ENCODE data around the gene RWDD4. TPM values are rescaled to one million over a fixed set of nuclear protein-coding genes. Genes with fewer than 3 reads are reported as not detected.
A peak's percentile ranks its signal among the peaks of the same experiment; 100 is the strongest.

Gene RWDD4
- total RNA-seq, 1 experiment from 2014 or later = 20.5 TPM

DNA sequence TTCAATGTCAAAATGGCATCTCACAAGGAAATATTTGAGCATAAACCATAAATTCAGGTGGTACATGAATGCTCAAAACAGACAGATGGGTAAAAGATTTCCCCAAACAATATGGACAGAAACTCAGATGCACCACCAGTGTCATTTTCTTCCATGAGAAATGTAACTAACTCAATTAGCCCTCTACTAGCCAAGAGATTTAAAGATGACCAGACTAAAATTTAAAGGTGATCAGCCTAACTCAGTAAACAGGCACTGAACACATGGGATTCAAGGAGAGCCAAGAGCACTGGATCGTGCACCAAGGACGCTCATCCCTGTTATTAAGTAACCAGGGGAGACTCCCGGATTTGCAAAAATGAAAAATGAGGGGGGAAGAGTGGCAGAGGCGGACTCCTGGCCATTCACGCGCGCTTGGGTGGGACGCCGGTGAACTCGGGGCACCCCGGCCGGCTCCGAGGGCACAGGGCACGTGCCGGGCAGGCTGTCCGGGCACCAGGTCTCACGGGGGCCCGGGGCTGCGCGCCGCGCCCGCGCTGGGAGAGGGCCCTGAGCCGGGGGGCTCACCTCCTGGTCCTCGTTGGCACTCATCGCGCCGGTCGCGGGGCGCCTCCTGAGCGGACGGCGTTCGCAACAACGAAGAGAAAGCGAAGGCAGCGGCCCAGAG lies 490 bp downstream of the RWDD4 start:
- peak; percentile 84 for DNase-seq
- Histone ChIP-seq H3K4me3 (ENCODE audit: insufficient read depth, low read depth, low read length) (peak overlapping the region; percentile 72), H3K36me3 (replicated peaks; ENCODE audit: control insufficient read depth, insufficient read depth, low read length) (no peaks in the 10 kb centered on the region), H3K27me3 (ENCODE audit: control insufficient read depth, insufficient read depth, low read length) (no peaks in the 10 kb centered on the region)

- Histone ChIP-seq H3K27me3 (ENCODE audit: control insufficient read depth, insufficient read depth, low read length) (no peaks in the 10 kb centered on the region), H3K4me3 (ENCODE audit: insufficient read depth, low read depth, low read length) (no peak overlapping the region), H3K36me3 (replicated peaks; ENCODE audit: control insufficient read depth, insufficient read depth, low read length) (no peaks in the 10 kb centered on the region)
- no peak for DNase-seq
Observed at GRCh38 chr4:183657564-183657963, 1.4 kb downstream of the RWDD4 start.

DNA sequence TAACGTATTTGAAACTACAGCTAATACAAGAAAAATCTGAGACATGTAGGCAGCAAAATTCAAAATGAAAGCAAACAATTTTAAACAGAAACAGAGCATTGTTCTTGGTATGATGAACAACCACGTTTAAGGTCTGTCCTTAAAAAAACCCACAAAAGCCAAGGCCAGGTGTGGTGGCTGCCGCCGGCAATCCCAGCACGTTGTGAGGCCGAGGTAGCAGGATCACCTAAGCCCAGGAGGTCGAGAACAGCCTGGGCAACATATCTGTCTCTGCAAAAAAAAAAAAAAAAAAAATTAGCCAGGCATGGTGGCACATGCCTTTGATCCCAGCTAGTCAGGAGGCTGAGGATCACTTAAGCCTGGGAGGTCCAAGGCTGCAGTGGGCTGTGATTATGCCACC lies 13.7 kb downstream of the RWDD4 start:
- Histone ChIP-seq H3K27me3 (ENCODE audit: control insufficient read depth, insufficient read depth, low read length) (no peaks in the 10 kb centered on the region), H3K4me3 (ENCODE audit: insufficient read depth, low read depth, low read length) (no peak overlapping the region), H3K36me3 (replicated peaks; ENCODE audit: control insufficient read depth, insufficient read depth, low read length) (peaks cover 3% of the 10 kb centered on the region)
- DNase-seq = no peak

GRCh38 chr4:183639291-183639690 lies 19.7 kb downstream of the RWDD4 start:
- no peaks in the 10 kb centered on the region for H3K27me3 ChIP-seq (ENCODE audit: control insufficient read depth, insufficient read depth, low read length)
- H3K4me3 ChIP-seq (ENCODE audit: insufficient read depth, low read depth, low read length) = no peak overlapping the region
- H3K36me3 ChIP-seq (replicated peaks; ENCODE audit: control insufficient read depth, insufficient read depth, low read length) = no peaks in the 10 kb centered on the region
- no peak for DNase-seq

GRCh38 chr4:183638436-183638835 lies 20.5 kb downstream of the RWDD4 start:
- no peak overlapping the region for H3K4me3 ChIP-seq (ENCODE audit: insufficient read depth, low read depth, low read length)
- no peak for DNase-seq
- H3K36me3 ChIP-seq (replicated peaks; ENCODE audit: control insufficient read depth, insufficient read depth, low read length) = no peaks in the 10 kb centered on the region
- H3K27me3 ChIP-seq (ENCODE audit: control insufficient read depth, insufficient read depth, low read length) = no peaks in the 10 kb centered on the region

DNA sequence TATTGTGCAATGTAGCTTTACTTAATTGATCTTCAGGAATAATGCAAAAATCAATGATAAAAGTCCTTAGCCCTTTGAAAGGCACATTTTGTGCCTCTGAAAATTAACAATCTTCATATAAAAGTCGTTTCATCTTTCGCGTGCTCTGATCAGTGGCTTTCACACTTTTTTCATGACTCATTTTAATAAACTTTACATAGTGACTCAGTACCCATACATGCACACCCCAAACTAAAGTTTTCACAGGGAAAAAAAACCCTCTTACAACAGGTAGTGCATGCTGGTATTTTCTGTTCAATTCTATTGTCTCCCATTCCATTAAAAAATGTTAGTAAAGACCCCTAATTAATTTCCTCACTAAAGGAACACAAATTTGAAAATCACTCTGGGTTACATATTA lies 21.5 kb downstream of the RWDD4 start:
- no peaks in the 10 kb centered on the region for H3K36me3 ChIP-seq (replicated peaks; ENCODE audit: control insufficient read depth, insufficient read depth, low read length)
- H3K4me3 ChIP-seq (ENCODE audit: insufficient read depth, low read depth, low read length) = no peak overlapping the region
- no peaks in the 10 kb centered on the region for H3K27me3 ChIP-seq (ENCODE audit: control insufficient read depth, insufficient read depth, low read length)
- no peak for DNase-seq

GRCh38 chr4:183636923-183637322 lies 22.1 kb downstream of the RWDD4 start:
- Histone ChIP-seq H3K27me3 (ENCODE audit: control insufficient read depth, insufficient read depth, low read length) (no peaks in the 10 kb centered on the region), H3K4me3 (ENCODE audit: insufficient read depth, low read depth, low read length) (no peak overlapping the region), H3K36me3 (replicated peaks; ENCODE audit: control insufficient read depth, insufficient read depth, low read length) (no peaks in the 10 kb centered on the region)
- no peak for DNase-seq

- DNase-seq = no peak
- Histone ChIP-seq H3K4me3 (ENCODE audit: insufficient read depth, low read depth, low read length) (no peak overlapping the region), H3K27me3 (ENCODE audit: control insufficient read depth, insufficient read depth, low read length) (no peaks in the 10 kb centered on the region), H3K36me3 (replicated peaks; ENCODE audit: control insufficient read depth, insufficient read depth, low read length) (no peaks in the 10 kb centered on the region)
Observed at GRCh38 chr4:183636503-183636902, 22.5 kb downstream of the RWDD4 start.

- Histone ChIP-seq H3K4me3 (ENCODE audit: insufficient read depth, low read depth, low read length) (no peak overlapping the region), H3K36me3 (replicated peaks; ENCODE audit: control insufficient read depth, insufficient read depth, low read length) (no peaks in the 10 kb centered on the region), H3K27me3 (ENCODE audit: control insufficient read depth, insufficient read depth, low read length) (no peaks in the 10 kb centered on the region)
- DNase-seq = no peak
Observed at GRCh38 chr4:183635741-183636140, 23.2 kb downstream of the RWDD4 start.

DNA sequence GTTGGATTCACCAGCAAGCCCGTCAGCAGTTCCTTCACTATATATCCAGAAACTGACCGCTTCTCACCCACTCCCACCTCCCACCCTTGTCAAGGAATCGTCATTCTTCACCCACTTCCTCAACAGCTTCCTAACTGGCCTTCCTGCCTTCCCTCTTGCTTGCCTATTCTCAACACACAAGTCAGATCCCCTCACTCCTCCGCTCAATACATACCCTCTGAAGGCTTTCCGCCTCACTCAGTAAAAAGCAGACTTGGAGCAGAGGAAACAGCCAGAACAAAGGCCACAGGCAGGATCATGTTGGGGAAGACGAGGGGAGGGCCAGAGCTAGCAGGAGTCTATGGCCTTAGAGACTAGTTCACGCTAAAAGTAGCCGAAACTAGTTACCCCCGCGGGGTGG lies 23.7 kb downstream of the RWDD4 start:
- Histone ChIP-seq H3K4me3 (ENCODE audit: insufficient read depth, low read depth, low read length) (no peak overlapping the region), H3K36me3 (replicated peaks; ENCODE audit: control insufficient read depth, insufficient read depth, low read length) (no peaks in the 10 kb centered on the region), H3K27me3 (ENCODE audit: control insufficient read depth, insufficient read depth, low read length) (no peaks in the 10 kb centered on the region)
- DNase-seq = peak; percentile 59

DNA sequence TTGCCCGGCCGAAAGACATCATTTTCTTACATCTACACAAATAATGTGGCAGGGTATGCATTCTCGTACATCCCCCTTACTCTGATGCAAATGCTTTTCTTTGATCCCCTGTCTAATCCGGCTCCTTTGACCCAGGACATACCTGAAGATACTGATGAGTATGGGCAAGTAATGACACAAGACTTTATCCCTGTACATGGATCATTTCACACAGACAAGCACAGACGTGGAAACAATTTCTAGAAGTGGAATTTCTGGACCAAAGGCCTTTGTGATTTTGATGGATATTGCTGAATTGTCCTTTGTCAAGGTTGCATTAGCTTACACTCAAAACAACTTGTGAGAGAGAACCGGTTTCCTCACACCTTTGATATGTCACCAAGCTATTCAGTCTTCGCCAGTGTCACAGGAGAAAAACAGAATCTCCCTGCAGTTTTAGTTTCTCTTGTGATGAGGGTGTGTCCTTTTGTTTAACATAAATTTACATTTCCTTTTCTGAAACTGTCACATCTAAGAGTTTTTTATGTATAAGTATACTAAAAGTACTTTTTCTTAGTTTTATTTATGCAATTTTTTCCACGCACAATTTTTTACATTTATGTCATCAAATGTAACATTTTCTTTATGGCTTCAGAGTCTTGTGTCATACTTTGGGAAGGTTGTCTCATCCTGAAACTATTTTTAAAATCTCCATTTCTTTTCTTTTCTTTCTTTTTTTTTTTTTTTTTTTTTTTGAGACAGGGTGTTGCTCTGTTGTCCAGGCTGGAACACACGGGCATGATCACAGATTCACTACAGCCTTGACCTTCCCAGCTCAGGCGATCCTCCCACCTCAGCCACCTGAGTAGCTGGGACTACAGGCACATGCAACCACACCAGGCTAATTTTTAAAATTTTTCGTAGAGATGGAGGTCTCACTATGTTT lies 25.2 kb downstream of the RWDD4 start:
- H3K36me3 ChIP-seq (replicated peaks; ENCODE audit: control insufficient read depth, insufficient read depth, low read length) = no peaks in the 10 kb centered on the region
- H3K27me3 ChIP-seq (ENCODE audit: control insufficient read depth, insufficient read depth, low read length) = no peaks in the 10 kb centered on the region
- DNase-seq = no peak
- H3K4me3 ChIP-seq (ENCODE audit: insufficient read depth, low read depth, low read length) = no peak overlapping the region

DNA sequence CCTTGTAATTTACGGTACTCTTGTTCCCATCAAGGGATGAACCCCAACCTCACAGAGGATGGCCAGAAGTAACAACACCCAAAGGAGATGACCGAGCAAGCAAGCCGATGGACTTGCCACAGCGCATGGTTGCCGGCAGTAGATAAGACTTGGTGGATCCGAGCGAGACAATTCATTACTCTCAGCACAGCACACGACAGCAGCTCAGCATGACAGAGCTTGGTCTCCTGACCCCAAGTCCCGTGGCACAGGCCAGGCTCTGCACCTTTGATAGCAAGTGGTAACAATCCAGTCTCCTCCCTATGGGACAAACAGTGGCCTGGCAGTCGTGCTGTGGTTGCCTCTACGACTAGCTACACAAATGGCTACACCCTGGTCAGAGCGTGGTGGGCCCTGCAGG lies 26.3 kb downstream of the RWDD4 start:
- Histone ChIP-seq H3K27me3 (ENCODE audit: control insufficient read depth, insufficient read depth, low read length) (no peaks in the 10 kb centered on the region), H3K36me3 (replicated peaks; ENCODE audit: control insufficient read depth, insufficient read depth, low read length) (no peaks in the 10 kb centered on the region), H3K4me3 (ENCODE audit: insufficient read depth, low read depth, low read length) (no peak overlapping the region)
- no peak for DNase-seq

GRCh38 chr4:183631577-183632198 lies 27.3 kb downstream of the RWDD4 start:
- Histone ChIP-seq H3K4me3 (ENCODE audit: insufficient read depth, low read depth, low read length) (no peak overlapping the region), H3K36me3 (replicated peaks; ENCODE audit: control insufficient read depth, insufficient read depth, low read length) (no peaks in the 10 kb centered on the region), H3K27me3 (ENCODE audit: control insufficient read depth, insufficient read depth, low read length) (no peaks in the 10 kb centered on the region)
- no peak for DNase-seq

- DNase-seq = no peak
- Histone ChIP-seq H3K4me3 (ENCODE audit: insufficient read depth, low read depth, low read length) (no peak overlapping the region), H3K36me3 (replicated peaks; ENCODE audit: control insufficient read depth, insufficient read depth, low read length) (no peaks in the 10 kb centered on the region), H3K27me3 (ENCODE audit: control insufficient read depth, insufficient read depth, low read length) (no peaks in the 10 kb centered on the region)
Observed at GRCh38 chr4:183627979-183628588, 30.9 kb downstream of the RWDD4 start.
